Gastrocnemius medialis (tissue), 4 donors: Measurements from ENCODE around the gene APP.

Experiments
- POLR2A ChIP-seq, 2 donors: fragments of 450-650 bp; IDR thresholded peaks; one replicate each; pipeline ENCODE4 v1.6.1; 2017; ENCODE audit warnings: antibody characterized with exemption in 2 of 2, mild to moderate bottlenecking in 2 of 2, moderate library complexity in 2 of 2
- TF ChIP-seq, protein P1 (sequence below), 5 experiments: fragments of 450-650 bp in 3 of 5; fragments of 200-600 bp in 2 of 5; sonication (generic) in 2 of 5; IDR thresholded peaks in 4 of 5; conservative IDR thresholded peaks in 1 of 5; 1 replicate in 4 of 5; 2 replicates in 1 of 5; pipeline ENCODE4 v1.5.1; 2016 to 2019; ENCODE audit warnings: antibody characterized with exemption in 5 of 5, mild to moderate bottlenecking in 3 of 5, moderate library complexity in 3 of 5

GRCh38 chr21:25999921-26000582 is 170.5 kb downstream of the APP start:
- TF ChIP-seq, protein P1, sequence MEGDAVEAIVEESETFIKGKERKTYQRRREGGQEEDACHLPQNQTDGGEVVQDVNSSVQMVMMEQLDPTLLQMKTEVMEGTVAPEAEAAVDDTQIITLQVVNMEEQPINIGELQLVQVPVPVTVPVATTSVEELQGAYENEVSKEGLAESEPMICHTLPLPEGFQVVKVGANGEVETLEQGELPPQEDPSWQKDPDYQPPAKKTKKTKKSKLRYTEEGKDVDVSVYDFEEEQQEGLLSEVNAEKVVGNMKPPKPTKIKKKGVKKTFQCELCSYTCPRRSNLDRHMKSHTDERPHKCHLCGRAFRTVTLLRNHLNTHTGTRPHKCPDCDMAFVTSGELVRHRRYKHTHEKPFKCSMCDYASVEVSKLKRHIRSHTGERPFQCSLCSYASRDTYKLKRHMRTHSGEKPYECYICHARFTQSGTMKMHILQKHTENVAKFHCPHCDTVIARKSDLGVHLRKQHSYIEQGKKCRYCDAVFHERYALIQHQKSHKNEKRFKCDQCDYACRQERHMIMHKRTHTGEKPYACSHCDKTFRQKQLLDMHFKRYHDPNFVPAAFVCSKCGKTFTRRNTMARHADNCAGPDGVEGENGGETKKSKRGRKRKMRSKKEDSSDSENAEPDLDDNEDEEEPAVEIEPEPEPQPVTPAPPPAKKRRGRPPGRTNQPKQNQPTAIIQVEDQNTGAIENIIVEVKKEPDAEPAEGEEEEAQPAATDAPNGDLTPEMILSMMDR (IDR thresholded peaks at IDR 0.05 in 4 of 5, conservative IDR thresholded peaks at IDR 0.05 in 1 of 5): no peak
- no peak for TF ChIP-seq POLR2A (IDR thresholded peaks at IDR 0.05)
